H9 (cell line): ENCODE data around the gene TTC33. TPM values are rescaled to one million over a fixed set of nuclear protein-coding genes. Genes with fewer than 3 reads are reported as not detected.

Source experiments
- DNase-seq: peaks from one replicate; pipeline ENCODE4 v3.0.0-alpha.2; 2017
- H2AFZ ChIP-seq: one replicate; pipeline ENCODE4 v1.6.1; 2013; ENCODE audit warnings: mild to moderate bottlenecking, low read length, control low read depth, moderate library complexity
- H2AK5ac ChIP-seq: 2 replicates; pipeline ENCODE4 v1.6.1; 2013; ENCODE audit warnings: low read length, control low read depth, mixed read lengths; ENCODE audit not compliant: insufficient read length
- H2BK120ac ChIP-seq: one replicate; pipeline ENCODE4 v1.6.1; 2013; ENCODE audit warnings: low read depth, mild to moderate bottlenecking, low read length, control low read depth, inconsistent platforms; ENCODE audit not compliant: poor library complexity, severe bottlenecking
- H2BK12ac ChIP-seq: 2 replicates; pipeline ENCODE4 v1.6.1; 2013; ENCODE audit warnings: low read length, control low read depth, mixed read lengths, low read depth; ENCODE audit not compliant: insufficient read length
- H2BK15ac ChIP-seq: 2 replicates; pipeline ENCODE4 v1.6.1; 2013; ENCODE audit warnings: low read depth, low read length, control low read depth
- H2BK20ac ChIP-seq: one replicate; pipeline ENCODE4 v1.6.1; 2013; ENCODE audit warnings: low read depth, mild to moderate bottlenecking, low read length, control low read depth, inconsistent platforms; ENCODE audit not compliant: poor library complexity, severe bottlenecking
- H2BK5ac ChIP-seq: 2 replicates; pipeline ENCODE4 v1.6.1; 2013; ENCODE audit warnings: low read length, control low read depth, mixed read lengths; ENCODE audit not compliant: insufficient read length
- H3K14ac ChIP-seq: 2 replicates; pipeline ENCODE4 v1.6.1; 2013; ENCODE audit warnings: low read length, control low read depth; ENCODE audit not compliant: insufficient read depth
- H3K18ac ChIP-seq: 2 replicates; pipeline ENCODE4 v1.6.1; 2013; ENCODE audit warnings: low read depth, mild to moderate bottlenecking, mixed read lengths, low read length, control low read depth; ENCODE audit not compliant: insufficient read length
- H3K23ac ChIP-seq: 2 replicates; pipeline ENCODE4 v1.6.1; 2013; ENCODE audit warnings: low read length, control low read depth, mixed read lengths, low read depth; ENCODE audit not compliant: insufficient read length
- H3K23me2 ChIP-seq: 2 replicates; pipeline ENCODE4 v1.6.1; 2013; ENCODE audit warnings: low read depth, mild to moderate bottlenecking, mixed read lengths, low read length, control low read depth; ENCODE audit not compliant: insufficient read length, poor library complexity, severe bottlenecking
- H3K27ac ChIP-seq: 2 replicates; pipeline ENCODE4 v1.5.1; 2013; ENCODE audit warnings: low read length, control low read depth, mixed read lengths, low read depth; ENCODE audit not compliant: insufficient read length
- H3K27me3 ChIP-seq: 2 replicates; pipeline ENCODE4 v1.6.1; 2013; ENCODE audit warnings: low read length, control low read depth, inconsistent platforms; ENCODE audit not compliant: insufficient read depth
- H3K4ac ChIP-seq: 2 replicates; pipeline ENCODE4 v1.6.1; 2013; ENCODE audit warnings: low read depth, mild to moderate bottlenecking, control low read depth, inconsistent platforms, low read length, moderate library complexity
- H3K4me1 ChIP-seq: 2 replicates; pipeline ENCODE4 v1.6.1; 2013; ENCODE audit warnings: low read length, control low read depth, inconsistent platforms; ENCODE audit not compliant: insufficient read depth
- H3K4me2 ChIP-seq: 2 replicates; pipeline ENCODE4 v1.6.1; 2013; ENCODE audit warnings: low read length, control low read depth, mixed read lengths; ENCODE audit not compliant: insufficient read length, insufficient read depth
- H3K56ac ChIP-seq: 2 replicates; pipeline ENCODE4 v1.6.1; 2013; ENCODE audit warnings: low read depth, mild to moderate bottlenecking, mixed read lengths, low read length, control low read depth; ENCODE audit not compliant: insufficient read length
- H3K79me1 ChIP-seq: 2 replicates; pipeline ENCODE4 v1.6.1; 2013; ENCODE audit warnings: low read depth, mild to moderate bottlenecking, moderate library complexity, low read length, control low read depth, inconsistent platforms; ENCODE audit not compliant: insufficient read depth, poor library complexity, severe bottlenecking
- H3K79me2 ChIP-seq: 2 replicates; pipeline ENCODE4 v1.6.1; 2013; ENCODE audit warnings: low read length, control low read depth, inconsistent platforms; ENCODE audit not compliant: insufficient read depth
- H3K9ac ChIP-seq: 2 replicates; pipeline ENCODE4 v1.6.1; 2013; ENCODE audit warnings: low read length, control low read depth, mixed read lengths; ENCODE audit not compliant: insufficient read length; ENCODE audit errors: extremely low read depth
- H3K9me3 ChIP-seq: one replicate; pipeline ENCODE4 v1.6.1; 2013; ENCODE audit warnings: low read depth, low read length, inconsistent platforms; ENCODE audit not compliant: control insufficient read depth
- H3T11ph ChIP-seq: one replicate; pipeline ENCODE4 v1.6.1; 2013; ENCODE audit warnings: mild to moderate bottlenecking, low read length, control low read depth, inconsistent platforms
- H4K20me1 ChIP-seq: one replicate; pipeline ENCODE4 v1.6.1; 2013; ENCODE audit not compliant: control insufficient read depth, insufficient read length, insufficient read depth
- H4K5ac ChIP-seq: 2 replicates; pipeline ENCODE4 v1.6.1; 2013; ENCODE audit warnings: low read depth, mild to moderate bottlenecking, mixed read lengths, low read length, control low read depth; ENCODE audit not compliant: insufficient read length
- H4K8ac ChIP-seq: replicated peaks from 2 replicates; pipeline ENCODE4 v1.6.1; 2013; ENCODE audit warnings: low read length, control low read depth, mixed read lengths, low read depth; ENCODE audit not compliant: insufficient read length
- H4K91ac ChIP-seq: 2 replicates; pipeline ENCODE4 v1.6.1; 2013; ENCODE audit warnings: low read depth, mild to moderate bottlenecking, moderate library complexity, mixed read lengths, low read length, control low read depth; ENCODE audit not compliant: insufficient read length
- H3K27ac Mint-ChIP-seq, 3 experiments: 2 replicates in 2 of 3; 3 replicates in 1 of 3; pipeline ENCODE4 v1.8.0; 2020 to 2021; ENCODE audit warnings: mixed read lengths in 3 of 3, mild to moderate bottlenecking in 1 of 3, moderate library complexity in 1 of 3
- H3K27me3 Mint-ChIP-seq: 2 replicates; pipeline ENCODE4 v1.8.0; 2021; ENCODE audit warnings: low read depth, mild to moderate bottlenecking, moderate library complexity, mixed read lengths
- H3K36me3 Mint-ChIP-seq, 3 experiments: 2 replicates in 2 of 3; 3 replicates in 1 of 3; pipeline ENCODE4 v1.8.0; 2020 to 2021; ENCODE audit warnings: low read depth in 3 of 3, mixed read lengths in 3 of 3; ENCODE audit not compliant: insufficient read depth in 1 of 3
- H3K4me1 Mint-ChIP-seq, 2 experiments: 2 replicates each; pipeline ENCODE4 v1.8.0; 2020; ENCODE audit warnings: mixed read lengths in 2 of 2
- H3K4me3 Mint-ChIP-seq, 2 experiments: 2 replicates in 1 of 2; 3 replicates in 1 of 2; pipeline ENCODE4 v1.8.0; 2020 to 2021; ENCODE audit warnings: mild to moderate bottlenecking in 2 of 2, mixed read lengths in 2 of 2, moderate library complexity in 1 of 2
- H3K9me3 Mint-ChIP-seq, 2 experiments: 2 replicates in 1 of 2; 3 replicates in 1 of 2; pipeline ENCODE4 v1.8.0; 2020; ENCODE audit warnings: mild to moderate bottlenecking in 2 of 2, mixed read lengths in 2 of 2, moderate library complexity in 1 of 2
- WGBS: extraction: QIAGEN DNeasy Blood & Tissue Kit; methylation state at CpG from one replicate; pipeline ENCODE4 v1.1.7; 2013; ENCODE audit warnings: missing lambda C conversion rate, low lambda C conversion rate, mixed read lengths; ENCODE audit not compliant: insufficient read length; ENCODE audit errors: extremely low coverage; 5-methylcytosine and 5-hydroxymethylcytosine counted together
- total RNA-seq: library from RNA; stranded (reverse); gene quantifications from 2 replicates; pipeline ENCODE4 v1.2.1, GENCODE V29; 2021
- TF ChIP-seq, protein P1 (sequence below): fragments of 200-600 bp; sonication (generic); conservative IDR thresholded peaks from 3 replicates; pipeline ENCODE4 v1.8.0; 2021; ENCODE audit warnings: antibody characterized with exemption, mild to moderate bottlenecking

The TTC33 gene
- total RNA-seq, 1 experiment from 2014 or later: 7.3 TPM

DNA sequence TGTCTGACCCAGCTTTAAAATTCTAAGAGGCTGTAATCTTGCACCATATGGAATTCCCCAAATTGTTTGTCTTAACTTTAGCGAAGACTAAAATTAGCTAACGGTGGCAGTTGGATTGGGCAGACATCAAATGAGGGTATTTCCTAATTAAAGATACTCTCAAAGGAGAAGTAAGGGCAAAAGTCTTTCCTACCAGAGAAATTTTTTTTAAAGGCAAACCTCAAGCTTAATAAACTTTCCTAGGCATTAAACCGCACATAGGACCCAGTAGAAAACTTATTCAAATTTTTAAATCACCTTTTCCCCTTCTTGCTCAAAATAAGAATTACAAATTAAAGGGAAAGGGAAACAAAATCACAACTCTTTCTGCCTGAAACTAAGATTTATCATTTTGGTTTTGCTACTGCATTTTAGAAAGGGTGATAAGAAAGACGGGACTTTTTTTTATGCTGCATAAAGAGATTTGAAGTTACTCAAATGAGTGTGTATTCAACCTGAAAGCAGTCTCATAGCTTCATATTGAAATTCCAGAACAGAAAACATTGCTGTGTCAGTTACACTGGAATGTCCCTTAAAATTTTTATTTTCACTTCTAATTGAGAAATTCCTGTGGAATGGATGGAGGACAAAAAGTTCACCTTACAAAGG, 265.2 kb downstream of the TTC33 start:
- H3K4ac ChIP-seq: no peak overlapping the region
- H3K4me1 Mint-ChIP-seq: peaks cover 0 to 3% of the 10 kb centered on the region in 2 experiments; a peak in 1 of 4 replicates
- H3K23me2 ChIP-seq: no peaks in the 10 kb centered on the region
- H3K36me3 Mint-ChIP-seq: no peaks in the 10 kb centered on the region
- no peaks in the 10 kb centered on the region for H4K20me1 ChIP-seq
- H3K9ac ChIP-seq: no peak overlapping the region
- no peak overlapping the region for H3K56ac ChIP-seq
- no peak overlapping the region for H3K4me3 Mint-ChIP-seq
- no peak overlapping the region for H2AK5ac ChIP-seq
- no peaks in the 10 kb centered on the region for H3K9me3 ChIP-seq
- TF ChIP-seq, protein P1, sequence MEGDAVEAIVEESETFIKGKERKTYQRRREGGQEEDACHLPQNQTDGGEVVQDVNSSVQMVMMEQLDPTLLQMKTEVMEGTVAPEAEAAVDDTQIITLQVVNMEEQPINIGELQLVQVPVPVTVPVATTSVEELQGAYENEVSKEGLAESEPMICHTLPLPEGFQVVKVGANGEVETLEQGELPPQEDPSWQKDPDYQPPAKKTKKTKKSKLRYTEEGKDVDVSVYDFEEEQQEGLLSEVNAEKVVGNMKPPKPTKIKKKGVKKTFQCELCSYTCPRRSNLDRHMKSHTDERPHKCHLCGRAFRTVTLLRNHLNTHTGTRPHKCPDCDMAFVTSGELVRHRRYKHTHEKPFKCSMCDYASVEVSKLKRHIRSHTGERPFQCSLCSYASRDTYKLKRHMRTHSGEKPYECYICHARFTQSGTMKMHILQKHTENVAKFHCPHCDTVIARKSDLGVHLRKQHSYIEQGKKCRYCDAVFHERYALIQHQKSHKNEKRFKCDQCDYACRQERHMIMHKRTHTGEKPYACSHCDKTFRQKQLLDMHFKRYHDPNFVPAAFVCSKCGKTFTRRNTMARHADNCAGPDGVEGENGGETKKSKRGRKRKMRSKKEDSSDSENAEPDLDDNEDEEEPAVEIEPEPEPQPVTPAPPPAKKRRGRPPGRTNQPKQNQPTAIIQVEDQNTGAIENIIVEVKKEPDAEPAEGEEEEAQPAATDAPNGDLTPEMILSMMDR: no peak
- H4K5ac ChIP-seq: no peak overlapping the region
- H3K27ac ChIP-seq: no peak overlapping the region
- no peaks in the 10 kb centered on the region for H3K27me3 ChIP-seq
- no peak overlapping the region for H4K8ac ChIP-seq
- H3K4me1 ChIP-seq: no peaks in the 10 kb centered on the region
- no peaks in the 10 kb centered on the region; a peak in 2 of 5 replicates for H3K9me3 Mint-ChIP-seq
- no peak overlapping the region for H3K18ac ChIP-seq
- no peak overlapping the region for H3K23ac ChIP-seq
- H2BK5ac ChIP-seq: no peak overlapping the region
- no CpG with 5 or more reads among the region's 4 CpGs for WGBS
- no peak overlapping the region for H2AFZ ChIP-seq
- no peaks in the 10 kb centered on the region for H3K79me2 ChIP-seq
- no peaks in the 10 kb centered on the region for H3K27me3 Mint-ChIP-seq
- no peak overlapping the region for H3K27ac Mint-ChIP-seq
- H3K14ac ChIP-seq: no peak overlapping the region
- H2BK20ac ChIP-seq: no peak overlapping the region
- no peak overlapping the region for H3T11ph ChIP-seq
- no peaks in the 10 kb centered on the region for H3K79me1 ChIP-seq
- no peak overlapping the region for H2BK120ac ChIP-seq
- H2BK15ac ChIP-seq: no peak overlapping the region
- no peak overlapping the region for H2BK12ac ChIP-seq
- no peak overlapping the region for H4K91ac ChIP-seq
- no peak overlapping the region for H3K4me2 ChIP-seq
- no peak for DNase-seq
